Epithelial cell of proximal tubule (primary cell): ENCODE measurements around the gene NOTO. TPM values are rescaled to one million over a fixed set of nuclear protein-coding genes. Genes with fewer than 3 reads are reported as not detected.
"Not testable (repeated sequence)": the region's sequence is repeated elsewhere in the genome, so short reads cannot be mapped to it uniquely, and the experiment has no call there.

Experiments used
- DNase-seq: peaks from one replicate; pipeline ENCODE4 v3.0.0-alpha.2; 2011; ENCODE audit warnings: low read depth
- H3K4me3 ChIP-seq: 2 replicates; pipeline ENCODE4 v1.5.1; 2011; ENCODE audit warnings: low read depth, mild to moderate bottlenecking, low read length
- total RNA-seq: library from RNA; depleted of rRNA; stranded (reverse); fragments of >200 nt; gene quantifications from 2 replicates; pipeline ENCODE4 v1.2.3, GENCODE V29; 2015
- TF ChIP-seq, protein P1 (sequence below): conservative IDR thresholded peaks from 2 replicates; pipeline ENCODE4 v1.5.1; 2012; ENCODE audit warnings: low read depth, mild to moderate bottlenecking, low read length

The NOTO gene
- total RNA-seq, 1 donor from 2014 or later: not detected

DNA sequence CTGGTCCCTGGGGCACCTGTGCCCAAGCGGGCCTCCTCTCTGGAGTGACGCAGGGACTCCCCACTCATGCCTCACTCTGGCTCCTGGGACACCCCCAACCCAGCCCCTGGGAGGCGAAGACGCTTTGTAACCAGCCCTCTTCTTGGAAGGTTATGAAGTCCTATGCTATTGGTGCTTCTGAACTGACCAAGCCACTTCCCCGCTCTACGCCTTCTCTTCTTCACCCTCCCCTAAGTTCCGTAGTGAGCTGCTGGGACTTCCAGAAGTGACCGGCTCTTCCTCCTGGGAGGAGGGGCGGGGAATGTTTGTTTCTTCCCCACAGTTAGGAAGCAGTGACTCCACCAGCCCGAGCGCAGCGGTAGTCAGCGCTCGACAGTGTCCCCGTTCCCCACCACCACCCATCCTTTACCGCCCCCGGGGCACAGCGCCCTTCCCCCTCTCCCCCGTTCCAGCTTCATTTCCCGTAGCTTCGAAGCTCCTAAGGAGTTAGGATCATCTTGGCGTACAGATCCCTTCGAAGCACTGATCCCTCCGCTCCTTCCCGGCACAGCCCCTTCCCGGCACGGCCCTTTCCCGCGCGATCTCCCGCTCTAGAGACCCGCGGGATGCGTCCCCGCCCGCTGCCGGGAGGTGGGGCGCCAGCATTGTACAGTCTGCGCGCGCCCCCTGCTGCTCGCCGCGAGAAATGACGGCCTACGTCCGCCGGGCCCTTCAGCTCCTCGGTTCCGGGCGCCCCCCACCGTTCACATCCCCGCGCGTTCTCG, 25.3 kb upstream of the NOTO start:
- TF ChIP-seq, protein P1, sequence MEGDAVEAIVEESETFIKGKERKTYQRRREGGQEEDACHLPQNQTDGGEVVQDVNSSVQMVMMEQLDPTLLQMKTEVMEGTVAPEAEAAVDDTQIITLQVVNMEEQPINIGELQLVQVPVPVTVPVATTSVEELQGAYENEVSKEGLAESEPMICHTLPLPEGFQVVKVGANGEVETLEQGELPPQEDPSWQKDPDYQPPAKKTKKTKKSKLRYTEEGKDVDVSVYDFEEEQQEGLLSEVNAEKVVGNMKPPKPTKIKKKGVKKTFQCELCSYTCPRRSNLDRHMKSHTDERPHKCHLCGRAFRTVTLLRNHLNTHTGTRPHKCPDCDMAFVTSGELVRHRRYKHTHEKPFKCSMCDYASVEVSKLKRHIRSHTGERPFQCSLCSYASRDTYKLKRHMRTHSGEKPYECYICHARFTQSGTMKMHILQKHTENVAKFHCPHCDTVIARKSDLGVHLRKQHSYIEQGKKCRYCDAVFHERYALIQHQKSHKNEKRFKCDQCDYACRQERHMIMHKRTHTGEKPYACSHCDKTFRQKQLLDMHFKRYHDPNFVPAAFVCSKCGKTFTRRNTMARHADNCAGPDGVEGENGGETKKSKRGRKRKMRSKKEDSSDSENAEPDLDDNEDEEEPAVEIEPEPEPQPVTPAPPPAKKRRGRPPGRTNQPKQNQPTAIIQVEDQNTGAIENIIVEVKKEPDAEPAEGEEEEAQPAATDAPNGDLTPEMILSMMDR: peak; percentile 82
- no peak for DNase-seq
- peak overlapping the region; percentile 61 for H3K4me3 ChIP-seq

DNA sequence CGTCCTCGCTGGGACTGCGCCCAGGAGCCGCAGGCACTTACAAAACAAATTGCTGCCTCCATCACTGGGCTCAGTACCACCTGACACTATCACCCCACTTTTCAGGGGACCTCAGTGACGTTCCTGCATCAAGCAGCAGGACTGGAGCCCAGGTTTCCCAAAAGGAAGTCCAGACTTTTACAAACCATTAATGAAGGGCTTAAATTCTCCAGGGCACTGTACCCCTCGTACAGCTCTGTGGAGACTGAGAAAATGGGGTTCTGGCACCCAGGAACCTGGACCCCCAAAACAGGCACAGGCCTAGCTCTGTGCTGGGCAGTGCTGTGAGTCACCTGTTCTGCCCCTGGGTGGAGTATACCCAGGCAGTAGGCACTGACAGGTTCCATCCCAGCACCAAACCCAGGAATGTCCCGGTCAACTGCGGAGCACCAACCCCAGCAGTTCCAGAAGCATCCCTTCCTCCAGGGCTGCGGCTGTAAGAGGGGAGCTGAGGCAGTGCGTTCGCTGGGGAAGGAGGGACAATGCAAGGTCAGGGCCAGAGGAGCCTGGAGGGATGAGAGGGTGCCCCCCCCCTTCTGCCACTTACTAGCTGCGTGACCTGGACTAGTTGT, 24.6 kb upstream of the NOTO start:
- TF ChIP-seq, protein P1: no peak
- DNase-seq: no peak
- H3K4me3 ChIP-seq: peak overlapping the region; percentile 61

DNA sequence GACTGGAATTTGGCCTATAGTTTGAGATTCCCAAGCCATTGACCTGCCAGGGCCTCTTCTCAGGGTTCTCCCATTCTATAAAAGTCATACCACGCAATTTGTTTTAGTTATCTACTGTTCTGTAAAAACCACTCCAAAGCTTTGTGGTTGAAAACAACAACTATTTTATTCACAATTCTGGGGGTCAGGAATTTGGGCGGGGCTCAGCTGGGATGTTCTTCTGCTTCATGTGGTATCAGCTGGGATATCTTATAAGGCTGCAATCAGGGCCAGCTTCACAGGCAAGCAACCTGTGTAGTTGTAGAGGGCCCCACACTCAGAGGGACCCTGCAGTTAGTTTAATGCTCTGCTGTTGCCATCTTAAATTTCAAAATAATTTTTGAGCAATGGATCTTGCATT, 16.4 kb upstream of the NOTO start:
- TF ChIP-seq, protein P1: no peak
- DNase-seq: no peak
- H3K4me3 ChIP-seq: no peak overlapping the region

DNA sequence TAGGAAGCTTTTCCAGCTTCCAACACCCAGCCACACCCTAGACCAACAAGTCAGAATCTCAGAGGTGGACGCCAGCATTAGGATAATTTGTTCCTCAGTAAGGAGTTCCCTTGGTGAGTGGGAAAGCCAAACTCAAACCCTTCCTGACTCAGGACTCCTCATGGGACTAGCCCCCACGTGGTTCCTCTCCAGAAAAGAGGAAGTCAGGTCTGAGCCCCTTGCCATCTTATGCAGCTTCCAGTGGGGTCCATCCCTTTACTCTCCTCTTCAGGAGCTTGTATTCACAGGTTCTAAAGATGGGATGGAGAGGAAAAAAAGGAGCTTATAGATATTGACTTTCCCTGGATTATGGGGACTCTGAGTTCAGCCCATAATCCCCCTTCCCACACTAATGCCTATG, 14.8 kb upstream of the NOTO start:
- DNase-seq: no peak
- TF ChIP-seq, protein P1: no peak

DNA sequence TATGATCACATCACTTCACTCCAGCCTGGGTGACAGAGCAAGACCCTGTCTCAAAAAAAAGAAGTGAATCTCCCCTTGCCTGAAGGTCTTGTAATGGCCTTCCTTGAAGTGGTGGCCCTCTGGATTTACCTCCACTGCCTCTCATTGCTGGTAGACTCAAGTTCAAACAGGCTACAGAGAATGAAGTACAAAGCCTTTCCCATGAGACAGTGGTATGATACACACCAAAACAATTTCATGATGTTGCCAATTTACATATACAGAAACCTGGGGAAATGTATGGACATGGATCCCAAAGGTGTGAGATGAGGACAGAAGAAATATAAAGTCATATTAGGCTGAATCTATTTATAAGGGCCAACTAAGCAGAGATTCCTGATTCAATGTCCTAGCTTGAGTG, 4.8 kb upstream of the NOTO start:
- no peak for DNase-seq
- no peak overlapping the region for H3K4me3 ChIP-seq
- TF ChIP-seq, protein P1: no peak

More for the DNA sequence above, 14.8 kb upstream of the NOTO start:
- no peak overlapping the region for H3K4me3 ChIP-seq

DNA sequence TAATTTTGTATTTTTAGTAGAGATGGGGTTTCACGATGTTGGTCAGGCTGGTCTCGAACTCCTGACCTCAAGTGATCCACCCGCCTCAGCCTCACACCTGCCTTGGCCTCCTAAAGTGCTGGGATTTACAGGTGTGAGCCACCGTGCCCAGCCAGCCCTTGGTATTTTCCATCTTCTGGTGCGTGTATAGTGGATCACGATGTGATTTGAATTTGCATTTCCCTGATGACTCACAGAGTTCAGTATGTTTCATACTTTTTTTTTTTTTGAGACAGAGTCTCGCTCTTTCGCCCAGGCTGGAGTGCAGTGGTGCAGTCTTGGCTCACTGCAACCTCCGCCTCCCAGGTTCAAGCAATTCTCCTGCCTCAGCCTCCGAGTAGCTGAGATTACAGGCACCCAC, 2.1 kb upstream of the NOTO start:
- not testable (repeated sequence) for H3K4me3 ChIP-seq, DNase-seq

DNA sequence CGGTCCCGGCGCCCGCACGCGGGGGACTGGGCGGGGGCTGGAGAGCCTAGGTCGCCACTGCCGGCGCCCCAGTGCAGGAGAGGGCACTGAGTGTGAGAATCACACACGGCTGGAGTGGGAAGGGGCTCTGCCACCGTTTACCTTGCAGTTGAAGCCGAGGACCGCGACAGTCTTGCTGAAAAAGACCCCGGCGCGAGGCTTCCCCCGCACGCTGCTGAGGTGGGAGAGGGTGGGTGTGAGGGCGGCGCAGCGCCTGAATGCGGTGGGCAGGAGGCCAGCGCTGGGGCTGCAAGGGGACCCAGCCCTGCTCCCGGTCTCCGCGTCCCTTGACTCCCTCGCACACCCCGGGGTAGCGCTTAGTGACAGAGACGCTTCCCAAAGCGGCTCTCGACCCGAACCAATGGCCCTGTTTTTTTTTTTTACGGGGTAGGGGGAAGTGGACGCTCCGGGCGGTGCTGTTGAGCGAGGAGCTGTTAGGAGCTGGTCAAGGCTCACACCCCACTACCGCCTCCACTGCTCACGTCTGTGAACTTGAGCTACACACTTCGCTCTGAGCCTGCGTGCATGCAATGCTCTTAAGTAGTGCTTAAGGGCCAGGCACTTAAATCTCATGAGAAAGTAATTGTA, 794 bp downstream of the NOTO start:
- TF ChIP-seq, protein P1: no peak
- H3K4me3 ChIP-seq: no peak overlapping the region
- no peak for DNase-seq
